ENCODE measurements around the gene MED13L.

Gene MED13L

DNA sequence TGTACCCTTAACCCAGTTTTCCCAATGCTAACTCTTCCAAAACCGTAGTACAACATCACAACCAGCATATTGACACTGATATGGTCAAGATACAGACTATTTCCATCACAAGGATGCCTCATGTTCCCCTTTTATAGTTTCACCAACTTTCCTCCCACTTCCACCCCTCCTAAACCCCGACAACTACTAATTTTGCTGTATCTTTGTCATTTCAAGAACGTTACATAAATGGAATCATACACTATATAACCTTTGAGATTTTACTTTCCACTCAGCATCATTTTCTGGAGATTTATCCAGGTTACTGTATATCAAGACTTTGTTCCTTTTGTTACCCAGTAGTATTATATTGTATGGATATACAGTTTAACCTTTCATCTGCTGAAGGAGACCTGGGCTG lies 88.9 kb downstream of the MED13L start:
- FAIRE-seq: no peak
- DNase-seq (ENCODE audit: insufficient read length, low spot score): no peak

DNA sequence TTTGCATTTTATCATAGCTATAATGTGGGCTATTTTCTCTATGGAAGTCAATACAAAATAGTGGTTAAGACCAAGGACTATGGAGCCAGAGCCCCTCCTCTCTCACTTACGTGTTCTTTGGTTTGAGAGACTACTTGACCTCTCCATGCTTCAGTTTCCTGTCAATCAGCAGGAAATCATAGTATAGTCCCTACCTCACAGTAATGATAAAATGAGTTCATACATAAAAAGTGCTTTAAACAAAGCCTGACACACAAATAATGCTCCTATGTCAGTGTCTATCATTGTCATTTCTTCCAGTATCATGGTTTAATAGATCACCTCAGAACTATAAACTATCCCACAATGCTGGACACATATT lies 90.4 kb downstream of the MED13L start:
- DNase-seq (ENCODE audit: insufficient read length, low spot score) (no peak), FAIRE-seq (no peak)

DNA sequence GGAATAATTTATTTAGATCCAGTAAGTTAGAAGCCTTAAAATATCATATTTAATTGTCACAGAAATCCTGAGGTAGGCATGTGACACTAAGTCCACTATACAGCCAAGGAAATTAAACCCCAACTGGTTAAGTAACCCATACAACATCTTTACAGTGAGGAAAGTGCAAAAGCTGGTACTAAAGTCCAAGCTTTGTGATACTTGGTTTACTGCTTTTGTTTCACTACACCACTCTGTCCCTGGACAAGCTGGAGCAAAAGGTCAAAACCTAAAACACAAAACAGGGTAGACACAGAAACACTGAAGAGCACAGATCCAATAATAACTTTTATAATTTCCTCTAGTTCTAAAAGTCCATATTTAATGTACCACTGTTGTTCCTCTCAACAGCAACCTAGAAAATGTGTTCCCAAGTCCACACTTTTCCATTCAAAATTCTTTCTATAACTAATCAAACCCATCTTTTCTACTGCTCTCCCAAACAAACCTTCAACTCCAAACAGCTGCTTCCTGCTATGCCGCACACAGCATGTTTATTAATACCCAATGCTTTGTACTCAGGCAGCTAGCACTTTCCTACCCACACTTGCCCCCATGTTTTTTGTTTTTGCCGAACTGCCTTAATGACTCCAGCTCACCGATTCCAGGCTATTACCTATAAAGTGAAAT lies 90.9 kb downstream of the MED13L start:
- FAIRE-seq: no peak
- no peak for DNase-seq (ENCODE audit: insufficient read length, low spot score)

DNA sequence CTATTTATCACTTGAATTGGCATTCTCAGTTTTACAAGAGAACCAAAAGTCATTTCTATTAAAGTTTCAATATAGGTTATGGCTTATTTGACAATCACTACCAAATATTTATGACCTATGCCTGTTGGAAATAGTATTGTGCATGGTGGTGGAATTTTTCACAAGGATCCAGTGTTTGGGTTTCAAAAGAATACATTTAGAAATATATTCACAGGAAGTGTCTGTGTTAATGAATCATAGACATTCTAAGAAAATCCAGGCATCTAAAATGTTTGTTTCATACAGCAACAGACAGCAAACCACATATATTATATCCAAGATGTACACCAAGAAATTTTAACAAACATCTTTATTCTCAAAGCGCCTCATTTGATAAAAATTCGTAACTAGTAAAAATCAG lies 92.7 kb downstream of the MED13L start:
- DNase-seq (ENCODE audit: insufficient read length, low spot score) (no peak), FAIRE-seq (no peak)

DNA sequence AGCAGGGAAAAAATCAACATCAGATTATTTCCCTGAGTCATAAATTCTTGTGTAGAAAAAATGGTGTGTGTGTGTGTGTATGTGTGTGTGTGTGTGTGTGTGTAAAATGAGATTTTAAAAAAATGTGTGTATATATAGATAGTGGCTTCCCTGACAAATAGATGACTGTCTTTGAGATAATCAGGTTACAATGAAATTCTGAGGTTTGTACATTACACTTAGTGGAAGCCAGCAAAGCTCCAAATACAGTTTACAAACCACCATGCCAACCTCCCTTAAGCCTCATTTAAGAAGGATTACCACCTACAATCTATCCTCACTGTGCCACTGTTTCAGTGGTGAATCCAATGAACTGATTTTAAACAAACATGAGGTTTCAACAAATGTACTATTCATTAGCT lies 93.8 kb downstream of the MED13L start:
- no peak for FAIRE-seq

DNA sequence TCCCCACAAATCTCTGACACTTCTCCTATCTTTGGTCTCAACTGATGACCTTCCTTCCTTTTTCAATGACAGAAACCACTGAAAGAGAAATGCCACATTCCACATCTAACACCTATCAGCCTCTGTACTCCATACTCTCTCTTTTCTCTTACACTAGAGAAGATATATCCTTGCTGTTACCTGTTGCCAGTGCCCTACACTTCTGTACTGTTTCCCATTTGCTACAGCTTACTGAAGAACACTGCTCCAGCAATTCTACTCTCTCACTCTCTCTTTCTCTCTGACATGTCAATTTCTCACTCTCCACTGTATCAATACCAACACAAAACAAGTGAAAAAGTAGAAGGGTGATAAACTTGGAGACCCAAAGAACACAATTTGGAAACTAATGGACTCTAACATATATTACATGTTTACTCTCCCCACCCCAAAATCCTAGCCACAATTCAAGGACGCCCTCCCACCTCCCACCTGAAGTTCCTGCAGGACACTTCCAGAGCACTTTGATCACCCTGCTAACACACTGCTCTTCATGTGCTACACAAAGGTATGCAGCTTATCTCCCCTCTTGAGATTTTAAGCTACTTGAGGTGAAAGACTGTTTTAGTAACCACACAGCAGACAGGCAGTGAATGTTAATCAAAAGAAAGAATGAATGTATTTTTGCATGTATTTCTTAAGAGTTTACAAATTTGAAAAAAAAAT lies 95.0 kb downstream of the MED13L start:
- DNase-seq (ENCODE audit: insufficient read length, low spot score) (no peak), FAIRE-seq (no peak)

More for the DNA sequence above, 93.8 kb downstream of the MED13L start:
- DNase-seq (ENCODE audit: insufficient read length, low spot score): no peak

DNA sequence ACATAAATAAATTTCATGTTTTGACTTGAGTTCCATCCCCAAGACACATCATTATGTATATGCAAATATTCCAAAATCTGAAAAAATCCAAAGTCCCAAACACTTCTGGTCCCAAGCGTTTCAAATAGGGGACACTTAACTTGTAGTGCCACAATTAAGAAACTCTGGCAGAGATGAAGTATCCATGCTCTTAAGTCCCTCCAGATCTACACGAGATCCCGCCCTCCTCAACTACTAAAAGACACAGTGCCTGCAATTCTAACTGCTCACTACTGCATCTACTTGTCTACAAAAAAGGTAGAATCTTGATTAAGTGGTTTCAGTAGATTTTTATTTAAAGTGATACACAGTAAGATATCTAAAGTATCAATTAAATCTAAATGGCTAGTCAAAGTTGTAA lies 97.0 kb downstream of the MED13L start:
- DNase-seq (ENCODE audit: insufficient read length, low spot score) (no peak), FAIRE-seq (no peak)

DNA sequence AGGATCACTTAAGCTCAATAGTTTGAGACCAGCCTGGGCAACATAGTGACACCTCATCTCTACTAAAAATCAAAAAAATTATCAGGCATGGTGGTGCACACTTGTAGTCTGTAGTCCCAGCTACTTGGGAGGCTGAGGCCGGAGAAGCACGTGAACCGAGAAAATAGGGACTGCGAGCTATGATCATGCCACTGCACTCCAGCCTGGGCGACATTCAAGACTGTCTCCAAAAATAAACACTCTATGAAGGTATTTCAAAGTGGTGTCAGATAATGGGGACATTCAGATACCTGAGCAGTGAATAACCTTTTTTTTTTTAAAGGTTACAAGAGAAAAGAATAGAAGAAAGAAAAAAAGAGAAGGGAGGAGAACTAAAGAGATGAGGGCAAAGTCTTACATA lies 98.1 kb downstream of the MED13L start:
- FAIRE-seq (no peak), DNase-seq (ENCODE audit: insufficient read length, low spot score) (no peak)

DNA sequence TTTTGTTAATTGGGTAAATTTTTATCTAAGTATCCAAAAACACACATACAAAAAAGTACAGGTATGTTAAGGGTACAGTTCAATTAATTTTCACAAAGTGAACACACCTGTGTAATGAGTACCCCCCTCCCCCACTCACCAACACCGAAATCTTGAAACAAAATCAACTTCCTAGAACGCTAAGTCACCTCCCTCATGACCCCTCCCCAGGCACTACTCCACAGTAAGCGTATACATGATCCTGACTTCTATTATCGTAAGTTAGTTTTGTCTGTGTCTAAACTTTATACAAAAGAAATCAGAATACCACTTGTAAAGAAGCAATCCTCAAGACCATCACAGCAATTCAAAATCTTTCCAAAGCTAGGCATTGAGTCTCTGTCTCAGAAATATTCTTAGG lies 100.5 kb downstream of the MED13L start:
- FAIRE-seq: no peak
- no peak for DNase-seq (ENCODE audit: insufficient read length, low spot score)

DNA sequence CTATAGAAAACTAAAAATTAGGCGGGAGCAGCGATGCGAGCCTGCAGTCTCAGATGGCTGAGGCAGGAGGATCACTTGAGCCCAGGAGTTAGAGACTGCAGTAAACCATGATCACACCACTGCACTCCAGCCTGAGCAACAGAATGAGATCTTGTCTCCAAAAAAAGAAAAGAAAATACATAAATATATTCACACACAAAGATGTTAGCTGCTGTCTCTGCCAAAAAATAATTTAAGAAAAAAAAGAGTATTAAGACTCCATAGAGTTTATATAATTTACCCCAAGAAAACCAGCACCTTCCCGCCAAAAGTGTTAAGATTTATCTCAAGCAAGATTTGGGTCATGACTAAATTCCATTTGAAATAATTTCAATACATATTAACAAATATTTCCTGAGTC lies 102.6 kb downstream of the MED13L start:
- no peak for DNase-seq (ENCODE audit: insufficient read length, low spot score)
- FAIRE-seq: no peak

DNA sequence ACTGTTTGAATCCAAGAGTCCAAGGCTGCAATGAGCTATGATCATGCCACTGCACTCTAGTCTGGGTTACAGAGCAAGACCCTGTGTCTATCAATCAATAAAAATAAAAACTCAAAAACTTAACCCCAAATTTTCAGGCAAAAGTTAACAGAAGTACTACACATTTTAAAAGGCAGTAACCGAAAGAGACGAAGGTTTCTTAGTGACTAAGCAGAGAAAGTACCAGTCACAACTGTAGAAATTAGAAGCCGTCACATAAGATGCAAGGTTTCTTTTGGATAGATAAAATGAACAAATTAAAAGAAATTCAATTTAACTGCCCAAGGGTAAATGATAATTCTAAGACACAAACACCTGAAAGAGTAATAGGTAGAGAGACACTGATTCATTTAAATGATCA lies 103.5 kb downstream of the MED13L start:
- no peak for DNase-seq (ENCODE audit: insufficient read length, low spot score)
- no peak for FAIRE-seq

DNA sequence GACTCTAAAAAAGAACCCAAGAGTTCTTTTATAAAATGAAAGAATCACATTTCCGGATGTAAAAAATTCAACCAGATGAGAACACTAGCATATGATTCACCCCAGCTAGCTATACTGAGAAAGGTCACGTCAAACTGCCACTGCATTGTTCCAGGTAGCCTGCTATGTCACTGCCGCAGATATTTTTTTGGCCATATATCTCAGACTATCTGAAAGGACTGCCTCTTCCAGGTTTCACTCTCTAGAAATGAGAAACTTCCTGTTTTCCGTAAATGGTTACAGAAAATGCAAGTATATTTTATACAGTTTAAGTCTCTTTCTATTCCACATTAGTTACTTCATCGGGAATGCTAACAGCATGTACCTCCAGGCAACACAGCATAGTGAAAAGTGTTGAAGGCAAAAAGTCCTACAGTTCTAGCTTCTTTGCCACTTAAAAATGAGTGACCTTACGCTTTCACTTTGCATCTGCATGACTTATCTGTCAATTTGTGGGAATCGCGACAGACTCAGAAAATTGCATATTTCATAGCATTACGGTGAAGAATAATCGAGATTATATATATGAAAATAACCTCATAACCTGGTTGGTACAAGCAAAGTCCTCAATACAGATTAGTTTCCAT lies 105.2 kb downstream of the MED13L start:
- FAIRE-seq (no peak), DNase-seq (ENCODE audit: insufficient read length, low spot score) (no peak)

DNA sequence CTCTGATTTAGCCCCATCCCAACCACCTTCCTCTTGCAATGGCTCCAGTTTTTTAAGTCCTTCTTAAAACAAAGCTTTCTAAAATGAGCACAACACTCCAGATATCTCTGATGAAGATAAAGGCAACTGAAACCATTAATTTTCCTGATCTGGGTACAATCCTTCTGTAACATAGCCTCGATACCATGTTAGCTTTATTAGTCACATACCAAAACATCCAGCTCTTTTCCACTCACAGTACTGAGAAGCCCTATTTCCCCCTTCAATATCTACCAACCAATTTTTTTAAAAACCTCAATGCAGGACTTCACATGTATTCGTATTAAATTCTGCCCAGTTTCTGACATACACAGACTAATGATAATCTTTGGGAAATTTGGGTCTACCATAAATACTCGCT lies 105.9 kb downstream of the MED13L start:
- no peak for FAIRE-seq
- no peak for DNase-seq (ENCODE audit: insufficient read length, low spot score)

DNA sequence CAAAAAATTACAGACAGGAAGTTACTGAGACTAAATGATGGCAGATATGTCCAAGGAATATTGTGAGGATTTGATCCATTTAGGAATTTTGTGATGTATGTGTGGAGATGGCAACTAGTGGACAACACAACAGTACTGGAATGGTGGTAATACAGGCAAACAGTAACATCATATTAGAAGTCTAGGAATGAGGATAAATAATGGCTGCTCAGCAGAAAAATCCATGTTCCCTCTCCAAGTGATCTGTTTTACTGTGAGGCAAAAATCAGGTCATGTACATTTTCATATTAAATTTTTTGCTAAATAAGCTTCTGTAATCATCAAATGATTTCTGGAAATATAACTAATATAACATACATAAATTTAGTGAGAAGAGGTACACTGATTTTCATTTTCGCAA lies 108.4 kb downstream of the MED13L start:
- FAIRE-seq (no peak), DNase-seq (ENCODE audit: insufficient read length, low spot score) (no peak)

DNA sequence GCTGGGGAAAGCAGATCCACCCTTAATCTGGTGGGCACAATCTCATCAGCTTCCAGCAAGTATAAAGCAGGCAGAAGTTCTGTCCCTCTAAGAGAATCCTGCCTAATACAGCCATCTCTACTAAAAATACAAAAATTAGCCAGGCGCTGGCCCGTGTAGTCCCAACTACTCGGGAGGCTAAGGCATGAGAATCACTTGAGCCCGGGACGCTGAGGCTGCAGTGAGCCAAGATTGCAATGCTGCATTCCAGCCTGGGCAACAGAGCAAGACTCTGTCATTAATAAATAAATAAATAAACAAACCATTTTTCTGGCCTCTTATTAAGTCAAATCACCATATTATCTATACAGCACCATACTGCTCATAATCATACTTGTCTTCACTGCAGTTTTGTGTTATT lies 111.2 kb downstream of the MED13L start:
- FAIRE-seq: no peak
- DNase-seq (ENCODE audit: insufficient read length, low spot score): no peak

DNA sequence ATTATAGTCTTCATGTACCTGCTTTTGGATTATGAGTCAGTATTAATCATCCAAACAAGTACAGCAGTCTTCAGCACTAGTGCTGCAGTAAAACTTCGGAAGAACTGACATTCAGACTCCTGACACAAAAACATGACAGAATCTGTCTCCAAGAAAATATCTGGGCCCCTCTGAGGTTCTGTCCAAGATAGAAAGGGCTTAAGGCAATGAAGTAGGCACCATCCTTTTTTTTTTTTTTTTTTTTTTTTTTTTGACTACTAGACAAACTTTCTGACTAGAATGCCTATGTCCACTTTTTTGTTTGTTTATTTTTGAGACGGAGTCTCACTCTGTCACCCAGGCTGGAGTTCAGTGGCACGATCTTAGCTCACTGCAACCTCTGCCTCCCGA lies 112.5 kb downstream of the MED13L start:
- no peak for DNase-seq (ENCODE audit: insufficient read length, low spot score)
- FAIRE-seq: no peak

DNA sequence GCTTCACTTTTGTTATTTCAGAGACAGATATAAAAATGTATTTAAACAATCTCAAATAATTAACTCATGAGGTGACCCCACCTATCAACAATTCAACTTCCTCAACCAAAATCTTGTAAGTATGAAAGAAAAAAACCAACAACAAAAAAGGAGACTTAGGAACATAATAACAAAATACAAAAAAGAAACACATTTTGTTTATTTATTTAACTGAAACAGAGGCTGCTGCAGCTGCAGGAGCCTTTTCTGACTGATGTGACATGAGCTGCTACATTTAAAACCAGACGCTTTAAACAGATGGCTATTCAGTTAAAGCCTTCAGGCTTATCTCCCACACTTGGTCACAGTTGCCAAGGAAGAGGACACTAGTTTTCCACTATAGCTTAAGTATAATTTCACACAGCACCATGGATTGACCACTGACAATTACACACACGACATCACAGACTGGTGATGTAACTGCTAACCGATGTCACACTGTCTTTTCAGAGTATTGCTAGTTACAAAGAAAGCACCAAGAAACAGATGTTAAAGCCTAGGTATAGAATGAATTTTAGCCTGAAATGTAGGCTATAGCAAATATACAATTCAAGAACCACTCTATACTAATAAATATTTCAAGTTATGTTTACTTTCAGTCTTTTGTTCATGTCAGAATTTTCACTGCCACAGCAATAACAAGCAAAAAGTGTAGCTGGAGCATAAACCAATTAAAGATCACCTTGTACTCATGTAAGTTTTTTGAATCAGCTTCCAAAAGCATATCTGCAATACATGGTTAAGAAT lies 113.0 kb downstream of the MED13L start:
- FAIRE-seq (no peak), DNase-seq (ENCODE audit: insufficient read length, low spot score) (no peak)

DNA sequence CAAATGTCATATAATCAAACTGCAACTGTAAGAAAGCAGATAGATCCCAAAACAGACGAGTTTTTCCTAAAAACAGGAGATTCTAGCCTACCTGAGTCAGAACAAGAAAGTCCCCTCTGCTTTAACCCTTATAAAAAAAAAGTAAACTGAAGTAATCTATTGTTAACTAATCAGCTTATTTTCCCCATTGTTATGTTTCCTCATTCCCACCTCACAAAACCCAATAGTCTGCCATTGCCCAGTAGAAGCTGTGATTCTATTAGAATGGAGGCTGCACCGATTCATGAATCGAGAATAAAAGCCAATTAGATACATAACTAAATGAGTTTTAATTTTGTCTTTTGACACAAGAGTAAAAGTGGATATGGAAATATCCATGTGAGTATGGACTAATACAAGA lies 115.4 kb downstream of the MED13L start:
- DNase-seq (ENCODE audit: insufficient read length, low spot score): no peak
- FAIRE-seq: no peak

DNA sequence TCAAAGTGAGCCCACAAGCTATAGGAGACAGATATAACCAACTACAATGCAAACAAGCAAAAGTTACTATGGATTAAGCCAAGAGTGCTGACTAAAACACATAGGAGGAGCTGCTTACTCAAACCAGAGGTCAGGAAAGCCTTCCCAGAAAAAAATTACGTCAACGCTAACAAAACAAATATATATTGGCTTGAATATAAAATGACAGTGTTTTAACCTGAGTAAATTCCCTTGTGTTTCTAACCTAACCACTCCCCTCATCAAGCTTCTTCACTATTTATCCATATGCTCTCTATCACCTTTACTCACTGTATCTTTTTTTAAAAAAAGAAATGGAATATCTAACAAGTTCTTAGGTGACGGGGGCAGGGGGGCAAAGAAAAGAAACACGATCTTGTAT lies 115.9 kb downstream of the MED13L start:
- DNase-seq (ENCODE audit: insufficient read length, low spot score) (no peak), FAIRE-seq (no peak)

DNA sequence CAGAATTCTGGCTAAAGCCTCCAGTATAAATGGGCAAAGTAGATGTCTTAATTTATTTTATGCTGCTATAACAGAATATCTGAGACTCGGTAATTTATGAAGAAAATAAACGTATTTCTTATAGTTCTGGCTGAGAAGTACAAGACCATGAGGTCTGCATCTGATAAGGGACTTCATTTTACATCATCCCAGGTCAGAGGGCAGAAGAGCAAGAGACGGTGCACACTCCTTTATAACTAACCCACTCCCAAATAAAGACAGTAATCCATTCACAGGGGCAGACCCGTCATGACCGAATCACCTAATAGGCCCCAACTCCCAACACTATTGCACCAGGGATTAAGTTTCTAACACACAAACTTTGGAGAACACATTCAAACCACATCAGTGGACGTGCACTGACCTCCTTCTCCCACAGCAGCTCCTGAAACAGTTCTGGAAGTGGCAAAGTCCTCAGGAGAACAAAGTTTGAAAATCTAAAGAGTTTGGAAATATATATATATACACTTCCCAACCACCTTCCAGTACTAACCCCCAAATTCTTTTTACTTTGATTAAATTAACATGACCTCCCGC lies 116.5 kb downstream of the MED13L start:
- DNase-seq (ENCODE audit: insufficient read length, low spot score): no peak
- no peak for FAIRE-seq

DNA sequence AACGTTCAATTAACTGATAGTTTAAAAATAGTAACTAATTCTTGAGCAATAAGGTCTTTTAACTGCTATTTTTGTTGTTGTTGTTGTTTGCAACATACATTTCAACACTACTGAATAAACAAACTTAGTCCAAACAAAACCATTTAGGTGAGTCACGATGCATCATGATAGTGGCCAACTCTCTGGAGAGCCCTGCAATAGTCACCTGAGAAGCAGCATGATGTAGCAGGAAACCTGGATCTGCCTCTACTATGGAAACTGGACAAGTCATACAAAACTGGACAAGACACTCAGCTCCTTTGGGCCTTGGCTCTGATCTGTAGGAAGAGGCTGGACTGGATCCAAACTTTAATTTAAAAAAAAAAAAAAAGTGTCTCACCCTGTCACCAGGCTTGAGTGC lies 117.3 kb downstream of the MED13L start:
- DNase-seq (ENCODE audit: insufficient read length, low spot score): no peak
- no peak for FAIRE-seq
